Stomach (tissue), 9 donors: ENCODE results near the gene SH3GL2. TPM values are rescaled to one million over a fixed set of nuclear protein-coding genes. Genes with fewer than 3 reads are reported as not detected.
"Not testable (repeated sequence)": the region's sequence is repeated elsewhere in the genome, so short reads cannot be mapped to it uniquely, and the experiment has no call there.

ENCODE experiments used
- DNase-seq, 2 donors: peaks; one replicate each; pipeline versions ENCODE4 v3.0.0 to v3.0.0-alpha.2; 2013 to 2019
- H3K27ac ChIP-seq, 5 donors: fragments of 200-600 bp in 4 of 5; sonication (generic) in 4 of 5; one replicate each; pipeline ENCODE4 v1.5.1; 2013 to 2019; ENCODE audit warnings: mild to moderate bottlenecking in 1 of 5, moderate library complexity in 1 of 5
- H3K27me3 ChIP-seq, 3 donors: fragments of 200-600 bp; sonication (generic); one replicate each; pipeline ENCODE4 v1.5.1; 2017 to 2019; ENCODE audit warnings: mixed run types in 1 of 3
- H3K36me3 ChIP-seq, 4 donors: fragments of 200-600 bp; sonication (generic); 1 replicate in 3 of 4; 2 replicates in 1 of 4; pipeline ENCODE4 v1.5.1; 2016 to 2019
- H3K4me1 ChIP-seq, 4 donors: fragments of 200-600 bp; sonication (generic); one replicate each; pipeline ENCODE4 v1.5.1; 2016 to 2019
- H3K4me3 ChIP-seq, 4 donors: fragments of 200-600 bp; sonication (generic) in 3 of 4; one replicate each; pipeline ENCODE4 v1.5.1; 2016 to 2019; ENCODE audit warnings: mild to moderate bottlenecking in 1 of 4
- H3K9me3 ChIP-seq, 4 donors: fragments of 200-600 bp; sonication (generic); one replicate each; pipeline ENCODE4 v1.5.1; 2016 to 2019
- CTCF ChIP-seq, 7 experiments: fragments of 450-650 bp in 4 of 7; fragments of 200-600 bp in 3 of 7; sonication (generic) in 3 of 7; IDR thresholded peaks; one replicate each; pipeline ENCODE4 v1.5.1; 2016 to 2019; ENCODE audit warnings: antibody characterized with exemption in 7 of 7, control low read depth in 2 of 7, mild to moderate bottlenecking in 1 of 7
- EP300 ChIP-seq: sonication (generic); formaldehyde crosslinking; IDR thresholded peaks from one replicate; pipeline ENCODE4 v1.6.1; 2017; ENCODE audit warnings: antibody characterized with exemption
- POLR2A ChIP-seq, 4 donors: fragments of 450-650 bp; IDR thresholded peaks; one replicate each; pipeline ENCODE4 v1.6.1; 2016; ENCODE audit warnings: antibody characterized with exemption in 4 of 4, control low read depth in 2 of 4, mild to moderate bottlenecking in 1 of 4, moderate library complexity in 1 of 4
- POLR2AphosphoS5 ChIP-seq, 3 donors: sonication (generic); formaldehyde crosslinking; IDR thresholded peaks; one replicate each; pipeline ENCODE4 v1.6.1; 2016; ENCODE audit warnings: antibody characterized with exemption in 3 of 3
- WGBS, 5 donors: extraction: QIAGEN DNeasy Blood & Tissue Kit in 3 of 5; methylation state at CpG; one replicate each; pipeline versions ENCODE4 v1.1.5 to v1.1.7; 2013 to 2018; 5-methylcytosine and 5-hydroxymethylcytosine counted together
- intact Hi-C: fragments of 100-400 bp; cut with DNase I; formaldehyde crosslinking; loops from one replicate; pipeline ENCODE4 v1.15.1; 2023; ENCODE audit warnings: low total_unique reads
- polyA plus RNA-seq, 3 donors: library from polyadenylated mRNA; stranded (reverse); fragments of 200-250 nt; gene quantifications; one replicate each; pipeline ENCODE4 v1.2.3, GENCODE V29; 2013
- total RNA-seq, 5 donors: library from RNA; depleted of rRNA; stranded (reverse); fragments of >200 nt; gene quantifications; one replicate each; pipeline versions ENCODE4 v1.1.0 to v1.2.3, GENCODE V29; 2014 to 2016
- donor health status: healthy with polysubstance abuse.
- donor health status: Bipolar disorder and iron deficiency.
- donor health status: healthy.

SH3GL2 gene
- total and polyA plus RNA-seq, 8 donors, result 0.89 to 17.5 (median 7.7) TPM; not detected in 1

- Histone ChIP-seq H3K36me3 (no peaks in the 10 kb centered on the region), H3K9me3 (no peaks in the 10 kb centered on the region), H3K27ac (no peak overlapping the region), H3K4me3 (no peak overlapping the region), H3K27me3 (no peaks in the 10 kb centered on the region), H3K4me1 (no peaks in the 10 kb centered on the region)
- DNase-seq, result no peak
- intact Hi-C loops, result no loop called here
- WGBS, 5 donors, result 95 to 100% (median 98%) methylated on average over 2 of the region's 2 CpGs
- no peak for TF ChIP-seq EP300
Observed at GRCh38 chr9:17760250-17760649, 181.4 kb downstream of the SH3GL2 start.

GRCh38 chr9:17761984-17762676 is 183.3 kb downstream of the SH3GL2 start:
- 51 to 71% (median 64%) methylated on average over 6 of the region's 6 CpGs for WGBS, 5 donors
- Histone ChIP-seq H3K27me3 (no peaks in the 10 kb centered on the region), H3K36me3 (no peaks in the 10 kb centered on the region), H3K4me1 (no peaks in the 10 kb centered on the region), H3K9me3 (no peaks in the 10 kb centered on the region), H3K27ac (no peak overlapping the region), H3K4me3 (no peak overlapping the region)
- no peak for DNase-seq
- intact Hi-C loops, result no loop called here
- TF ChIP-seq POLR2A (IDR thresholded peaks at IDR 0.05) (no peak), CTCF (IDR thresholded peaks at IDR 0.05) (no peak), EP300 (no peak)

- Histone ChIP-seq H3K4me1 (no peaks in the 10 kb centered on the region), H3K36me3 (no peaks in the 10 kb centered on the region), H3K9me3 (no peaks in the 10 kb centered on the region), H3K27me3 (no peaks in the 10 kb centered on the region), H3K27ac (no peak overlapping the region), H3K4me3 (no peak overlapping the region)
- no peak for TF ChIP-seq CTCF (IDR thresholded peaks at IDR 0.05)
- no peak for TF ChIP-seq EP300
- TF ChIP-seq POLR2AphosphoS5 (IDR thresholded peaks at IDR 0.05), result no peak
- no peak for TF ChIP-seq POLR2A (IDR thresholded peaks at IDR 0.05)
- DNase-seq, result no peak
- WGBS, 5 donors, result 56 to 88% (median 76%) methylated on average over 2 to 3 of the region's 3 CpGs
- intact Hi-C loops, result no loop called here
Observed at GRCh38 chr9:17764306-17764705, 185.4 kb downstream of the SH3GL2 start.

DNA sequence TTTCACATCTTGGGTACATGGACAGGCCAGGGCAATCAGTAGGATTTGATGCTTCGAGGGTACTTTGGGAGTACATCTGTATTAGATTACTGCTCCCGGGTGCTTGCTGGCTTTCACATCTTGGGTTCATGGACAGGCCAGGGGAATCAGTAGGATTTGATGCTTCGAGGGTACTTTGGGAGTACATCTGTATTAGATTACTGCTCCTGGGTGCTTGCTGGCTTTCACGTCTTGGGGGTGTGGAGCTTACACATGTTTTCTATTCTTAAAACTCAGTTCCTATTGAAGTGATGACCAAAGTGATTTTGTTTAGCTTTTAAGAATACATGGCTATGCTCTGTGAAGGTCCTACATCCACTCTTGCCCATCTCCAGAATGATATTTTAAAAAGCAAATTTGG is 186.3 kb downstream of the SH3GL2 start:
- 77 to 95% (median 89%) methylated on average over 2 to 4 of the region's 4 CpGs for WGBS, 5 donors
- DNase-seq, H3K27ac ChIP-seq, H3K36me3 ChIP-seq, intact Hi-C loops, H3K27me3 ChIP-seq, H3K4me1 ChIP-seq, H3K4me3 ChIP-seq, H3K9me3 ChIP-seq: not testable (repeated sequence)

GRCh38 chr9:17772223-17772622 is 193.4 kb downstream of the SH3GL2 start:
- 86 to 93% (median 92%) methylated on average over 3 of the region's 3 CpGs for WGBS, 5 donors
- H3K27ac ChIP-seq, result no peak overlapping the region
- TF ChIP-seq CTCF (IDR thresholded peaks at IDR 0.05) (no peak), EP300 (no peak), POLR2AphosphoS5 (IDR thresholded peaks at IDR 0.05) (no peak), POLR2A (IDR thresholded peaks at IDR 0.05) (no peak)
- DNase-seq, result no peak
- no peaks in the 10 kb centered on the region for H3K36me3 ChIP-seq
- no peak overlapping the region for H3K4me3 ChIP-seq
- no peaks in the 10 kb centered on the region for H3K27me3 ChIP-seq
- H3K4me1 ChIP-seq, result no peaks in the 10 kb centered on the region
- intact Hi-C loops, result no loop called here
- no peaks in the 10 kb centered on the region for H3K9me3 ChIP-seq
